OCI-LY3 (cell line): Measurements from ENCODE around the gene VTI1A.

Experiments
- CTCF ChIP-seq: fragments of 200-600, 300-600 bp; sonication (generic); IDR thresholded peaks from 2 replicates; pipeline ENCODE4 v1.5.1; 2014; ENCODE audit warnings: antibody characterized with exemption, low read length, low read depth
- EZH2phosphoT487 ChIP-seq: fragments of 200-600 bp; shearing (Covaris generic); IDR thresholded peaks from 2 replicates; pipeline ENCODE4 v1.6.1; 2018; ENCODE audit warnings: antibody characterized with exemption, mixed run types, low read depth

DNA sequence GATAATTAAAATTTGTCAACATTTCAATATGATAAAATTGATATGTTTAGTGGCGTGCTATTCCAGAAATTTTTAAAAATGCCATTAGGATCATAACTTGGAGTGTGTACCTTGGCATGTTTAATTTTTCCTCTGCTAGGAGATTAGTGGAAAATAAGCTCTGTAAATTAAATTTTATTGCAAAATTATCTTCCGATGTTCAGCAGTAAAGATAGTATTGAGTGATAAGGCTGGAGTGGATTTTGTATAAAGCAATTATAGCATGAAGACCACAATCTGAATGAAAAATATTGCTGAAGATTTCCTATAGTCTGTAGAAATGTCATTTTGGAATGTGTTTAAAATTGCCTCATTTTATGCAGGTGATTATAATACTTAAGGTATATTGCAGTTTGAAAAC, 110.2 kb downstream of the VTI1A start:
- TF ChIP-seq CTCF = no peak
- TF ChIP-seq EZH2phosphoT487 = no peak
